Central memory CD4-positive, alpha-beta T cell (primary cell): ENCODE data around the gene DAAM2.

Source experiments
- DNase-seq: peaks from one replicate; pipeline ENCODE4 v3.0.0; 2022

The DAAM2 gene

DNA sequence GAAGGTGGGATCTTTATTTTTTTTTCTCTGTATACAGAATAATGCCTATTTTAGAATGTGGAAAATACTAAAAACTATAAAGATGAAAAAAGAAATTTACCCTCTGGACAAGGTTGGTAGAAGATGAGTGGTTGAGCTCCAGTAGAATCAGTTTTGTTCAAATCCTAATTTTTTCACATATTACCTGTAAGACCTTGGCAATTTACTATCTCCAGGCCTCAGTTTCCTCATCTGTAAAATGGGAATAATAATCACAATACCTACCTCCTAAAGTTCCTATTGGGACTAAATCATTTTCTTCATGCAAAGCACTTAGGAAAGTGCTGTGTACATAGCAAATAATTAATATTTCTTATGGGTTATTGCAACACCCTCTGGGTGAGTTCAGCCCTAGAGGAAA, 28.4 kb downstream of the DAAM2 start:
- no peak for DNase-seq

DNA sequence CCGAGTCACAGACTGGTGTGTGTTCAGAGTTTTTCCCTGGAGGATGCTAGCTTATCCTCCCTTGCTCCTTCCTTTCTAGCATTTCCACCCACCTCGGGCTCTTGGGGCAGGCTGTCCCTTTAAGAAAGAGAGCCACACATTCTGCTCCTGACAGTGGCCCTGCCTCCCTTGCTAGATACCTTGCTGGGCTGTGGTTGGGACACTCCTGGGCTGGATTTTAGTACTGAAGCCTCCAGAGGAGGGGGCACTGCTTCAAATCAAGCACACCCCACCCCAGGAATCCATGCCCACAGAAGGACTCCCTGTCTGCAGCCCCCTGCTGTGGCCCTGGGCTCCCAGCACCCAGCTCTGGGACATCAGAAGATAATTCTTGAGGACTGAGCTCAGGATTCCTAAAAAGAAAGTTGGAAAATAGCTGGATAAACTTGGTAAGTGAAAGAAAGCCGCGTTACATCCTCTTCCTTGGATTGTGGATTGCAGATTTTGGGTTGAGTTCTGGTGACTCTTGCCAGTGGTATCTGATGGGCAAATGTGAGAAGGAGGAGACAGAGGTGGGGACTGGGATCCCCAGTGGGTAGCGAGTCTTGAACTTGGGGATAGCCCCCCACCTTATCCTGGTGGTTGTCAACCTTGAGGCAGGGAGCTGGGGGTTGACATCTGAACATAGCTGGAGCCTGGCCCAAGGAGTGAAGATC, 29.0 kb downstream of the DAAM2 start:
- no peak for DNase-seq

DNA sequence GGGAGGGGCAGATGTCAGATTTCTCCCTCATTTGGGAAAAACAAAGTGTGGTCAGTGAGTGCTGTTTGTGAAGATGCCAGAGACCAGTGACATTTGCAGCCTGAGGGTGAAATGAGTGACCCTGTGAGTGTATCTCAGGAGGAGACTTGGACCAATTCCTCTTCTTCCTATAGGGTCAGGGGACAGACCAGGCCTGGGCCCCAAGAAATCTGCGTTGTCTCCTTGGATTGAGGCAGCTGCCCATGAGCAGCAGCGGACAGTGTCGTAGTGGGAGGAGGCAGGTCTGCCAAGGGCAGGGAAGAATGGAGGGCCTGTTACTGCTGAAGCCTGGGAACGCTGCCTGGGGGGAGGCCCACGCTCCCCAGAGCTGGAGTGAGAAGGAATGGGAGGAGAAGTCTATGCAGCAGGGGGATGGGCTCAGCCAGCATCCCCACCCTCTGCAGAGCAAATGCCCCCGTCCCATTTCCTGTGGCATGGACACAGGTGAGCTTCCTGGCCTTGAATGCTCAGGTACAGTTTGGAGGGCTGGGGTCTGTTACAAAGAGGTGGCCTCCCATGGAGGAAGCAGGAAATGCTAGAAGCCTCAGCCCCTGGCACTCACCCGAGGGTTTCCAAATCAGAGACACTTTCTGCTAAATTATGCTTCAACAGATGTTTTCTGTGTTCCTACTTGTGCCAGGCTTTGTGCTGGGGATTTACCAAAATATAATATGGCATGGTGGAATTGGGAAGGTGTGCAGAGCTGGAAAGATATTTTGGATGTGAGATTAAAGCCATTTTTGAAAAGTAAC, 29.8 kb downstream of the DAAM2 start:
- DNase-seq, result no peak

DNA sequence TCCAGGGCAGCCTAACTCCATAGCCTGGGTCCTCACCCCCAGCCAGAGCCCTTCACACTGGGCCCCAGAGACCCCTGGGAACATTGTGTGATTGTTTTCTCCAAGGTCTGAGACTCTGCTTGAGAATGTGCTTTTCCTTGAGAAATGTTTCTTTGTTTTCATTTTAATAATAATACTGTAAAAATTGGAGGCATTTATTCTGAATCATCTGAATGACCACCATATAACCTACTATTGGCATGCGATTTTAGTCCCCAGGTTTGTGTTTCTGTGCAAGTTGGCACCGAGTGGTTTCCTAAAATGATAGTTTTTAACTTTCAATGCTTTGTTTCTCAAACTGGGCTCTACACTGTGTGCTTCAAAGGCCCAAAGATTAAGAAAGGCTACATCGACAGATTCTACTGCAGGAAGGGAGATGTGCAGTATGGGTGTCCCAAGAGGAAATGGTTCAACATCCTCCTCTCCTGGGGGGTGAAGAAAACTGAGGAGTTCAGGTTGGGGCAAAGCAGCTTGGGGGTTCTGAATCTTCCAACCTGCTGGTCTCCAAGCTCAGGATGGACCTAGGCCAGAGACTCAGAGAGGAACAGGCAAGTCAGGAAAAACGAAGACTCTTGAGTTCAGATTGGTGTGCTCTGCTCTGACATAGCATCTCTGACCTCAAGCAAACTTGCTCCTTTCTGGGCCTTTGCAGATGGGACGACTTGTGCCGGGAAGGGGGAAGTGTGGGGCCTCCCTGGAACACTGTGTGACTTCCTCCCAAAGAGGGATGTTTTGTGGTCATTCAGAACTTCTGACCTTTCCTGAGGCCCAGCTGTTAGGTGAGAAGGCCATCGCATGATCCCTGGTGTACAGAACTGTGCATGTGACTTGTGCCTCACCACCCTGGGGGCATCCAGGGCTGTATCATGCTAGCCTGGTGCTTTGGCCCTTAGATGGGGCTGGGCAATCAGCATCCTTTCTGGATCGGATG, 31.0 kb downstream of the DAAM2 start:
- DNase-seq, result no peak

DNA sequence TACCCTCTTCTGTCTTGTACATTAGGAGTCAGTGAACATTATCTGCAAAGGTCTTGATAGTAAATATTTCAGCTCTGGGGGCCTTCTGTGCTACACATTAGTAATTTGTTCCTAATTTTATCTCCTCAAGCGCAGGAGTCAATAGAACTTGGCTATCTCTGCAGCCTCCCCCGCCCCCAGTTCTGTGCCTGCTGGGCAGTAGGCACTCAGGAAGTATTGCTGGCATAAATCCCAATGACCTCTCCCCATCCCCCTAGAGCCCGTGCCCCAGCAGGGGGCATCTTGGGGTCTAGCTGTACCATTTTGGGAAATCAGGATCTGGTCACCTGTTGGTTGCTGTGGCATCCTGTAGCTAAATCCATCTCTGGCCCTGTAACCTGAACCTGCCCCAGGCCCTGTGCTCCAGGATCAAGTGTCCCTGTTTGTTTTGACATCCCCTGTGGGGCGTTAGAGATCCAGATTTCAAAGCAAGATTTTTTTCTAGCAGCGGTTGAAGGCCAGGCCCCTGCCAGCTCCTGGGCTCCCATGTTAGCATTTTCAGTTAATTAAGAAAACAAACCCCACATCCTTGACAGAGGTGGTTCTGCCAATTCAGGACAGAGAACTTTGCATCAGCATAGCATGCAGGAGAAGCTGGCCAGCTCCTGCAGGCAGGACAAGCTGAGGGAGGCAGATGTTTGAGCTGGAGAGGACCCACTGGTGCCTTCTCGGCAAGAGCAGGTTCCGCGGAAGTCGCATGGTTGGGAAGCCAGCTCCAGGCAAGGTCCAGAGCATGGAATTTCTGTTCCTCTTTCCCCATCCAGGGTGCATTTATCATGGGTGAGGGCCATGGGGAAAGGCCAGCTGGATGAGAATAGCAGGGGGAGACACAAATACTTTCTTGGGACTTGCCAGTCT, 32.1 kb downstream of the DAAM2 start:
- DNase-seq, result no peak

DNA sequence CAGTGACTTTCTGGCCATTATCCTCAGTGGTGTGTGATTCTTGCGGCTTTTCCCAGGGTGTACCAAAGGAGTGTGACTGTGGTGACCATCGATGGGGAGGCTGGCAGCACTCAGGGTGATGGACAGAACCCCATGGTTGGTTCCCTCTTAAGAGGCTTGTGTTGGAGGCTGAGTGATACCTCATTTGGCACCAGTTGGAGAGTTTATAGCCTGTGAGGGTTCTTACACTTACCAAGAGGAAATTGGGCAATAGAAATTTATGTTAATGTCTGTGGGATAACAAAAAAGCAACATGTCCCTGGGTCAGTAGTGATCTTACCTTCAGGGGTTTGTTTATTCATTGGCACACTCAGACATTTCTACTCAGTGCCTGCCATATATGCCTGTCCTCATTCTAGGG, 37.2 kb downstream of the DAAM2 start:
- DNase-seq, result no peak

DNA sequence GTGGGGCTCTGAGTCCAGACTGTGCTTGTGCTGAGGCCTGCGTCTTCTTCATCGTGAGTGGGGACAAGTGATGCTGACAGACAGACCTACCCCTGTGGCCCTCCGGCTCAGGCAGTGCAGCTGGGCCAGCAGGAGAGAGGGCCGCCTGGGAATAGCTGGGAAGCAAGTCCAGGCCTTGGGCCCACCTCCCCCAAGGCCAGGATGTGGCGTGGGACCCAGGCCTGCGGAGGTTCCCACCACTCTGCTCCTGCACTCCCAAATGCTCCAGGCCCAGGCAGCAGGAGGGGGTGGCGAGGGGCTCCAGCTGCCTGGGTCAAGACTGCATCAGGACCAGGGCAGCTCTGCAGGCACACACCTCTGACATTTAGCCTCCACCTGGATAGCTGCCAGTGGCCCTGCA, 38.3 kb downstream of the DAAM2 start:
- no peak for DNase-seq

DNA sequence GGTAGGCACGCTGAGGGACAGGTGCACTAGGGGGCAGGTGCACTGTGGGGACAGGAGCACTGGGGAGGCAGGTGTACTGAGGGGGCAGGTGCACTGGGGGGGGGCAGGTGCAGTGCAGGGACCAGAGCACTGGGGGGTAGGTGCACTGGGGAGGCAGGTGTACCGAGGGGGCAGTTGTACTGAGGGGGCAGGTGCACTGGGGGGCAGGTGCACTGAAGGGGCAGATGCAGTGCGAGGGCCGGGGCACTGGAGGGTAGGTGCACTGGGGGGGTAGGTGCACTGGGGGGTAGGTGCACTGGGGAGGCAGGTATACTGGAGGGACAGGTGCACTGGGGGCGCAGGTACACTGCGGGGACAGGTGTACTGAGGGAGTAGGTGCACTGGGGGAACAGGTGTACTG, 39.5 kb downstream of the DAAM2 start:
- DNase-seq, result no peak

DNA sequence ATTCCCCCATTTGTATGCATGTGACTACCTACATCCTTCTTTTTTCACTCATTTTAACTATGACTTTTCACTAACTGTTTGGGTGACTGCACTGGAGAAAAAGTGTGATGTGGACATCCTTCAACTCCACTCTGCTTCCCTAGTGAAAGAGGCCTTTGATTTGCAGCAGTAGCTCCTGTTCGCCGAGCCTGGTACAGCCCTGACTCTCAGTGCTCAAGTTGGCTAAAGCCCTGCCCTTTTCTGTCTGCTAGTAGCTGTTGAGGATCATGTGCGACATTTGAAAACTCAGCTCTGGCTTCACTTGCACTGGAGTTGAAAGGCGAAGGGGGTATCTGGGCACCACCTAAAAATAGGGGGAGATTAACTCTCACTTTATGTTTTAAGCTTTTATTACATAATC, 42.1 kb downstream of the DAAM2 start:
- no peak for DNase-seq

DNA sequence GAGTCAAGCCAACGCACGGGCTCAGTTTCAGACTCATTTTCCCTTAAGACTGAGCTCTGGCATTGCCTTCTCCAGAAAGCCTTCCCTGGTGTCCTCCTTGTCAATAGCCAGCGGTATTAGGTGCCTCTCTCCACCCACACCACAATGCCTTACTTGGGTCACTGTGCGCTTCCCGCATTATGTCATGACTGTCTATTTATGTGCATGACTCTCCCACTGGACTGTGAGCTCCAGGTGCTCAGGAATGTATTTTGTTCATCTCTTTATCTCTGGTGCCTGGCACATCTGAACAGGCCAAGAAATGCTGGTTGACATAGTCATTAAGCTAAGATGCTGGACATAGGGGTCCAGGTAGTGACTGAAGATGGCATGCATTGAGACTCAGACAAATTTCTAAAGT, 42.7 kb downstream of the DAAM2 start:
- no peak for DNase-seq

DNA sequence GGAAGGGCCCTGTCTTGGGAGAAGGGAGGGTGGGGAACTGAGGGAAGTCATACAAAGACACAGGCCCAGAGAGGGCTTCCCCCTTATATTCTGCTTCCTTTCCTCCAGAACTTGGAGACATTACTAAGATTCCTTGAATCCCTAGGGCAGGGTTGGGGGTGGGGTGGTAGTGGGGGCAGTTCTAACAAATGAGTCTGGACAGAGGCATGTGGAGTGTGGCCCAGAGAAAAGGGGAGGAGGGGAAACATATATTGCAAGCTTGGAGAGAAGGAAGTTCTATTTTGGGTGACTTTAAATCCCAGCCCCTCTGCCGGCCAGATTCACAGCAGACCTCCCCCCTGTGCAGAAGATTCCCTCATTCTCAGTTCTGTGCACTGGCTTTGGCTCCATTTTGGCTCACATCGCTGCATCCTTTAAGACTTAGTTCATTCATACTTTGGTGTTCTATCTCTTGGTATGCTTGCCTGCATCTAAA, 43.7 kb downstream of the DAAM2 start:
- no peak for DNase-seq

DNA sequence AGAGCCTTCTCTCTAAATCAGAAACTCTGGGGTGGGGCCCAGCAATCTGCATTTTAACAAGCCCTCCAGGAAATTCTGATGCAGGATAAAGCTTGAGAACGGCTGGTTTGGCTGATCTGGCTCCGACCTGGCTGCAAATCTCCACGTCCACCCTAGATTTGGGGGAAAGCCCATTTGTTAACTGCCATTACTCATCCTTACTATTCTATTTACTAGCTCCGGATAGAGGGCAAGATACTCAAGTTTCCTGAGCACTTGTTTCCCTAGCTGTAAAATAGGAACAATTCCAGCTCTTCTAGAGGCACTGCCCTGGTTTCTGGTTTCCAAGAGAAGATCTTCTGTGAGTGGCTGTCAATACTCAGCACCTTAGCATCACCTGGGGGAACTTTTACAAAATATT, 44.4 kb downstream of the DAAM2 start:
- DNase-seq, result no peak

DNA sequence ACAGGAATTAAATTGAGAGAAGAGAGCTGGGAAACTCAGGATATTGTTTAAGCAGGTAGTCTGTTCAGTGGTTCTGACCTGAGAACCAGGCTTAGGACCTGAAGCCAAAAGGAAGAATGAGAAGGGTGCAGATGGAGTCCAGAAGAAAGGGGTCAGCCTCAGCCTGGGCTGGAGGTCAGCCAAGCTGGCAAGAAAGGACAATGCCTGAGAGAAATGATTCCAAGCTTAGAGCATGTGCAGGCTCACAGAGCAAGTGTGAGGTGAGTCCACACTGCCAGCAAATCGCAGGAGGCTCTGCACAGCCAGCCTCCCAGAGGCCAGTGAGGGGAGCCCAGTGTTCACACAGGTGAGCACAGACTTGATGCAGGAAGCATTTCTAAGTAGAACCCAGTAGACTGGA, 47.3 kb downstream of the DAAM2 start:
- no peak for DNase-seq

DNA sequence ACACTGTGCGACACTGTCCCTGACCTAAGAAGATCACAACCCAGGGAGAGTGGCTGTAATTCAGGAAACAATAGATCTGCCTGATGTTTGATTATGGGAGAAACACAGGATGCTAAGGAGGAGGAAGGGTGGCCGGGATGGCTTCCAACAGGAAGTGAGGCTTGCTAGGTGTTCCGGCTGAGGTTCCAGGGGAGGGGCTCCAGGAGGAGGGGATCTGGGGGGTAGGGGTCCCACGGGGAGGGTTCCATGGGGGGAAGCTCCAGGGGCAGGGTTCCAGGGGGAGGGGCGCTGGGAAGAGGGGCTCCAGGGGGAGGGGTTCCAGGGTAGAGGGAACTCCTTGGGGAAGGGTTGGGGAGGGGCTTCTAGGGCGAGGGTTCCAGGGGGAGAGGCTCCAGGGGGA, 48.6 kb downstream of the DAAM2 start:
- no peak for DNase-seq

DNA sequence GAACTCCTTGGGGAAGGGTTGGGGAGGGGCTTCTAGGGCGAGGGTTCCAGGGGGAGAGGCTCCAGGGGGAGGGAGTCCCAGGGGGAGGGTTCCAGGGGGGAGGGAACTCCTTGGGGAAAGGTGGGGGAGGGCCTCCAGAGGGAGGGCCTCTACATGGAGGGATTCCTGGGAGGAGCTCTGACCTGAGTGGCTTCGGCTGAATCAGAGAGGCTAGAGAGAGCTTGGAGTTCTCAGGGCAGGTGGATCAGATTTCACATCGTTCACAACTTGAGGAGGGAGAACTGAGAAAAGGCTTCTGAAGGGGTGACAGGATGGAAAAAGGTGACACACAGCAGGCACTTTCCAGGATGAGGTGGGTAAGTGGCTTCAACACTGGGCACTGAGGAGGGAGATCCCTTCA, 49.1 kb downstream of the DAAM2 start:
- no peak for DNase-seq

DNA sequence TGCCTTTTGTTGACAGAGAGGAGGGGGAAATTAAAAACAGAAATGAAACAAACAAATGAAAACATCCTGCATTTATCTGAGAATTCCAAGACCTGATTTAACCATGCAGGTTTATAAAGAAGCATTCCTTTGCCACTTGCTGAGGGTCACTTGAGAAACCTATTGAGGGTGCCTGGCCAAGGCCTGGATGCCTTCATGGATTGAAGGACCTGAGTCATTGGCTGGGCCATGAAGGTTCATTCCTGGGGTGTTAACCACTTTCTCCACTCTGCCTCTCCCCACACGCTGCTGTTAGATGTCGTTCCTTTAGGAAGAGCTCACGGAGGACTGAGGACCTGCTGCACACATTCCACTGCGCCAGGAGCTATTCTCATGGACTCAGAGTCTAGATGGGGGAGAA, 49.7 kb downstream of the DAAM2 start:
- DNase-seq, result no peak

DNA sequence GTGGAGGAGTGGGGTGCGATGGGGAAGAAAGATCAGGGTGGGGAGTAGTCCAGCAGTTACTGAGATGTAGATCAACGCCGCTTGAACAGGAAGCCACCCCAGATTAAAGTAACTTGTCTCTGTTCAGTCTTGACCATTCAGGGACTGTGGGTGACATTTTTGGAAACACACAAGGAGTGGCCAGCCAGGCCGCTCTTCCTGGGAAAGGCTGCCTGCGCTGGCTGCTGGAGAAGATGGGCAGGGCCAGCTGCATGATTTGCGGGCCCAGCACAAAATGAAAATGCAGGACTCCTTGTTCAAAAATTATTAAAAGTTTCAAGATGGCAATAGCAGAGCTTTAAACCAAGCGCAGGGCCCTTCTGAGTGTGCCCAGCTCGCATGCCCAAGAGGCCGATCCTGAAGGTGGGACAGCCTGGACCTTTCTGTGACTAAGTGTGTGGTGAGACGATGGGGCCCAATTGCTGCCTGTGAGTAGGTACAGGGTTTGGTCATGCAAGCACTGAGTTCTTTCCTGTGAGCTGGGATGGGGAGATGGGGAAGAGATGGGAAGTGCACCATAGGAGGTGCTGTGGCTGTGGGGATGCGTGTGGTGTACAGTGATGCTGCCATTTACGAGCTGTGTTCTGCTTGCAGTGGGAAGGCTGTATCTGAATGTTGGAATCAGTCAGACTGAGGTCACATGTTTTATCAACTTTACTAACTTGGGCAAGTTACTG, 51.3 kb downstream of the DAAM2 start:
- DNase-seq, result no peak

DNA sequence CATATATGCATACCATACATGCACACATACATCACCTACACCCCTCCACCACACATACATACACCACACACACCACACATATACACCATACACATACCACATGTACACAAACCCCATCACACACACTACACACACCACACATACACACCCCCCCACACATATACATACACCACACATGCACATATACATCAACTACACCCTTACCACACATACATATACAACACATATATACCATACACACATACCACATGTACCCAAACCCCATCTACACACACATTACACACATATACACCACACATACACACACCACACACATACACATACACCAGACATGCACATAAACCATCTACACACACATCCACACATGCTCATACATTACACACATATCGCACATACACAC, 52.7 kb downstream of the DAAM2 start:
- DNase-seq, result no peak

DNA sequence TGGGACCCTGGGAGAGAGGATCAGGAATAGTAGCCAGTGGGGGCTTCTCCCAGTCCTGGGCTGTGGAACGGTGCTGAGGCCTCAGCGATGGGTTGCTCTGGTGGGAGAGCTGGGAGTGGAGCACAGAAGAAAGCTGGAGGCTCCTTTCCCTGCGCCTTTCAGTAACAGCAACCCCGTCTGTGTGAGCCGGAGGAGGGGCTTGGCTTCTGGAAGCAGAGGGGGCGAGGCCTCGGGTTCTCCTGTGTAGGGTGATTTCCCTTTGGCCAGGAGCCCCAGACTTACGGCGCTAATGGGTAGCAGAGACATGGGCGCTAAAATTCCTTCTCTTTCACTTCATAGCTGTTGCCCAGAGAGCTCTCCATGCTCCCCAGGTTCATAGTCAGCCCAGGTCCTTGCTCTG, 55.0 kb downstream of the DAAM2 start:
- DNase-seq, result no peak

DNA sequence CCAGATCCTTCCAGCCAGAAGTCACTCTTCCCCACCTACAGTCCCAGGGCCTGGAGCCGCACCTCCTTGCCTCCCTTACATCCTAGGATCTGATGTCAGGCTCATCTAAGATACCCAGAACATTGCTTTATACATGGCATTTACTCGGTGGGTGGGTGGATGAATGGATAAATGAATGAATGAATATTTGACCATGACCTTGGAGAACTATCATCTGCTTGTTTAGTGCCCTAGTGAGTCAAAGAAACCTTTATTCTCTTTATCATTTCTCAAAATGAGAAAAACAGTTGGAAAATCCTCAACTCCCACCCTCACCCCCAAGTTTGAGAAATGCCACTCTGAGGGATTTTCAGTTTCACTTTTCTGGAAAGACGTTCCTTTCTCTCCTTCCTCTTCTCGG, 56.0 kb downstream of the DAAM2 start:
- DNase-seq, result no peak

DNA sequence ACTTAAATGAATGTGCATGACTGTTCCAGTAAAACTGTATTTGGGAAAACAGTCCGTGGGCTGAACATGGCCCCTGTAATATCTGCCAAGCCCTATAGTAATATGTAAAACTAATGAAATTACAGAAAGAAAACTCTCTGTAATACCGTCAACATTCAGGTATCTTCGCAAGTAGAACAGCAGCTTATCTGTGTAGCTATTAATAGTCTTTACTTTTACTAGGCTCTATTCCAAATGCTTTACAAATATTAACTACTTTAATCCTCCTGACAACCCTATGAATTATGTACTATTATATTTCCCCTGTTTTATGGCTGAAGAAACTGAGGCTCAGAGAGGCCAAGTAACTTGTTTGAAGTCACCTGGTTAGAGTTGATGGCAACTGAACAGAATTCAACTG, 57.1 kb downstream of the DAAM2 start:
- no peak for DNase-seq

DNA sequence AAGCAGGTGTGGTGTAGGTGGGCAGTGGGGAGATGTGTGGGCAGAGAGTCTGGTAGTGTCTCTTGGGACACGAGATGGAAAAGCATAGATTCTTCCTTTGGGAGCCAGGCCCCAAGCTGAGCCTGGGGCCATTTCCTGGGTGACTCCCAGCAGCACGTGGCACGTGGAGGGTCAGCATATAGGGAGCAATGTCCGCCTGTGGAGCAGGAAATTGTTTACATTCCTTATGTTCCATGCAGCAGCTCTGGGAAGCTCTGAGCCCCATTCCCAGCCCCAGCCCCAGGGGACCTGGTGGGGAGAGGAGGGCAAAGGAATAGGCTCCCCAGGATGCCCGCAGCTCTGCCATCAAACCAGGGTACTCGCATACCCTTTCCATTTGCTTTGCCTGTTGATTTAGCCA, 57.6 kb downstream of the DAAM2 start:
- DNase-seq, result no peak
